ENCODE data around the gene SPDYC. TPM values are rescaled to one million over a fixed set of nuclear protein-coding genes. Genes with fewer than 3 reads are reported as not detected.

Gene SPDYC
- total RNA-seq, 2 experiments from 2014 or later, result not detected

DNA sequence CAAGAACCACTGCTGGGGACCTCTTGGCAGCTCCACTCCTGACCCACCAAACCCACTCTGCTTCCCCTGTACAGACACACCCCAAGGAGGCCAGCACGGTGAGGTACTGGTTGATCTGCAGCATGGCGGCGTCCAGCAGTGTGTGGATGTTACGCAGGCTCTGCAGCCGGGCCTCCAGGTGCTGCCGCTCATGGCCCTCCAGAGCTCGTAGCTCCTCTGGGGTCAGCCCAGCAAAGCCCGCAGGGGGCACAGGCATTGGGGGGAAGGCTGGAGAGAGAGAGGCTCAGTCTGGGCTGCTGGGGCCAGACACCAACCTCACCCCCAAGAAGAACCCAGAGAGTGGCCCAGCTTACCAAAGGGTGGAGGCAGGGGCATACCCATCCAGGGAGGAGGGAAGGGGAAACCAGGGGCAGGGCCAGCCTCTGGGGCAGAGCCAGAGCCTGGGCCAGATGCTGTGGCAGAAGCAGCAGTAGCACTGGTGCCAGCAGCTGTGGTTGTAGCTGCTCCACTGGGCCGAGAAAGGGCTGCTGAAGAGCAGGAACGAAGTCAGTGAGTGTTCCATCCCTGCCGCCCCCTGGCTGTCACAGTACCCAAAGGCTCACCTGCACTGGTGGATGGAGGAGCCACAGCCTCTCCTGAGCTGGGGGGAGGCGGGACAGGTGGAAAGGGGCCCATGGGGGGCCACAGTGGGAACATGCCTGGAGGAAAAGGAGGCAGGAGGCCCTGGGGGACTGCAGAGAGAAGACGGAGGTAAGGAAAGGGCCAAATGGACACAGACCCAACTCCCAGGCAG lies 40.2 kb upstream of the SPDYC start:
- no peaks in the 10 kb centered on the region for H3K9me3 Mint-ChIP-seq
- no peak for DNase-seq
- H3K36me3 Mint-ChIP-seq (ENCODE audit: low read depth), result peaks cover 66% of the 10 kb centered on the region
- no peak overlapping the region for H3K4me3 Mint-ChIP-seq
- H3K27me3 Mint-ChIP-seq, result no peaks in the 10 kb centered on the region
- H3K4me1 Mint-ChIP-seq, result peaks cover 18% of the 10 kb centered on the region
- ChIA-PET POLR2A (interaction anchor here (0.7 to 7.2 kb wide), 2 partner anchors 6 to 858 kb away, joined by 3 to 157 read pairs; partner anchors contain the start of genes FAU and MRPL49), CTCF (interaction anchor here (1.6 kb wide), 1 partner anchor 17 kb away, joined by 5 read pairs; no protein-coding TSS in a partner anchor)
- H3K27ac Mint-ChIP-seq, result no peak overlapping the region

DNA sequence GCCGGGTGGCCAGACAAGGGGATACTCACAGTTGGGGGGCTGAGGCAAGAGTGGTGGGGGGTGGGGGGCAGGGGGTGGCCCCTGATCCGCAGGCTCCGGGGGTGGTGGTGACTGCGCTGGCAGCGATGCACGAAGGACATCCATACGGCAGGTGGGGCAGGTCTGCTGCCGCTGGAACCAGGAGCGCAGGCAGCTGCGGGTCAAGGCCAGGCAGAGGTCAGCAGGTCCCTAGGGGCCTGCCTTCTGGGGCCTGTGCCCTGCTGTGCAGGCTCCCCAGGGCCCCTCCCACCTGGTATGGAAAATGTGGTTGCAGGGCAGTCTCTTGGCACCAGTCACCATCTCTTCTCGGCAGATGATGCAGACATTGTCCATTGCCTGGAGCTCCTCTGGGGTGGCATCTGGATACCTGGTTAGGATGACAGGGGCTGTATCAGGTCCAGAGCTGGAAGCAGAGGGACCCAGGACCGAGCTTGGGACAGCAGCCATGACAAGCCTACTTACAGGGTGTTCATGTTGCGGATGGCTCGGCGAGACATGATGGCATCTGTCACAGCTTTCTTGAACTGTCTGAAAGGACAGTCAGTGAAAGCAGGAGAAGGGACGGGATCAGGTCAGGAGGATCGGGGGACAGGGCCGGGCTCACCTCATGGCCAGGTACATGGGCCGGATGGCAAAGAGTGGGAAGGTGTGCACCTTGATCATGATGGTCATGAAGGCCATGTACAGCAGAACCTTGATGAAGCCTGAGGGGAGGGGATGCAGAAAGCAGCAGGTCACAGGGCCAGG lies 39.2 kb upstream of the SPDYC start:
- Mint-ChIP-seq H3K9me3 (no peaks in the 10 kb centered on the region), H3K4me1 (peaks cover 24% of the 10 kb centered on the region), H3K4me3 (no peak overlapping the region), H3K27me3 (no peaks in the 10 kb centered on the region), H3K27ac (no peak overlapping the region), H3K36me3 (ENCODE audit: low read depth) (peaks cover 57% of the 10 kb centered on the region)
- ChIA-PET POLR2A (interaction anchor here (7.2 kb wide), 1 partner anchor 7 kb away, joined by 157 read pairs; the partner anchor contains the start of genes FAU and MRPL49), CTCF (interaction anchor here (1.1 to 1.6 kb wide), 3 partner anchors 18 to 119 kb away, joined by 3 to 5 read pairs (median 4); partner anchors contain the start of gene TM7SF2)
- DNase-seq, result no peak

DNA sequence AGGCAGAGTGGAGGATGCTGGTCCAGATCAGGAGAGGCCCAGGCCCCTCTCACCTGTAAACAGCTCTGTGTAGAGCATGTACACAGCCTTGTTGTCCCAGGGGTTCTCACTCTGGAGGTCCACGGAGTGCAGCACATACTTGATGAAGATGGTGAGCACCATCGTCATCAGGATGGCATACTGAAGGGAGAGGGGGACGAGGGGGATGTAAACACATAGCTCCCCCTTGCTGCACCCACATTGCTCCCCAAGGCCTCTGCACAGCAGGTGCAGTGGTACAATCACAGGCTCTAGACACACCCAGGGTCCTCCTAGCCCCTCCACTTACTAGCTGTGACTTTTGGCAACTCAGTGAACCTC lies 38.6 kb upstream of the SPDYC start:
- H3K27ac Mint-ChIP-seq, result no peak overlapping the region
- no peak for DNase-seq
- CTCF ChIA-PET, result interaction anchor here (1.1 to 1.2 kb wide), 2 partner anchors 20 to 118 kb away, joined by 3 to 4 read pairs; partner anchors contain the start of gene TM7SF2
- peaks cover 29% of the 10 kb centered on the region for H3K4me1 Mint-ChIP-seq
- H3K36me3 Mint-ChIP-seq (ENCODE audit: low read depth), result peaks cover 52% of the 10 kb centered on the region
- H3K27me3 Mint-ChIP-seq, result no peaks in the 10 kb centered on the region
- no peaks in the 10 kb centered on the region for H3K9me3 Mint-ChIP-seq
- POLR2A ChIA-PET, result interaction anchor here (1.4 to 7.2 kb wide), 2 partner anchors 8 to 14 kb away, joined by 5 to 157 read pairs; partner anchors contain the start of genes FAU, MRPL49 and ZNHIT2
- no peak overlapping the region for H3K4me3 Mint-ChIP-seq

DNA sequence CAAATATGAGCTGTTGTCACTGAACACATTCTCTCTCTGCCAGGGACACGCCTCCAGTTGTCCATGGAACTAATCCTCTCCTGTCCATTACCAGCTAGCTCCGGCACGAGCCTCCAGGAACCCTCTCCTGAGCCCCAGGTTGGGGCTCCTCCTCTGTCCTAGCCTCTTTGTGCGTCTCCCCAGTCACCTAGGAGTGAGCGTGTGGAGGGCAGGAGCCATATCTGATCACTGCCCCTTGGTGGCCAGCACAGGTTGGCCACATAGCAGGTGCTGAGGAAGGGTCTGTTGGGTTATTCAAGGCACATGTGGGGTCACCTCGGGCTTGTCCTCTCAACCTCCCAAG lies 38.2 kb upstream of the SPDYC start:
- Mint-ChIP-seq H3K27ac (peak overlapping the region; percentile 21), H3K27me3 (no peaks in the 10 kb centered on the region), H3K4me3 (no peak overlapping the region), H3K4me1 (peaks cover 32% of the 10 kb centered on the region), H3K9me3 (no peaks in the 10 kb centered on the region), H3K36me3 (ENCODE audit: low read depth) (peaks cover 48% of the 10 kb centered on the region)
- no peak for DNase-seq
- ChIA-PET POLR2A (interaction anchor here (1.0 to 7.2 kb wide), 3 partner anchors 8 to 20 kb away, joined by 3 to 157 read pairs (median 5); partner anchors contain the start of genes FAU, MRPL49 and ZNHIT2), CTCF (interaction anchor here (1.1 to 1.2 kb wide), 2 partner anchors 20 to 118 kb away, joined by 3 to 4 read pairs; partner anchors contain the start of gene TM7SF2)

DNA sequence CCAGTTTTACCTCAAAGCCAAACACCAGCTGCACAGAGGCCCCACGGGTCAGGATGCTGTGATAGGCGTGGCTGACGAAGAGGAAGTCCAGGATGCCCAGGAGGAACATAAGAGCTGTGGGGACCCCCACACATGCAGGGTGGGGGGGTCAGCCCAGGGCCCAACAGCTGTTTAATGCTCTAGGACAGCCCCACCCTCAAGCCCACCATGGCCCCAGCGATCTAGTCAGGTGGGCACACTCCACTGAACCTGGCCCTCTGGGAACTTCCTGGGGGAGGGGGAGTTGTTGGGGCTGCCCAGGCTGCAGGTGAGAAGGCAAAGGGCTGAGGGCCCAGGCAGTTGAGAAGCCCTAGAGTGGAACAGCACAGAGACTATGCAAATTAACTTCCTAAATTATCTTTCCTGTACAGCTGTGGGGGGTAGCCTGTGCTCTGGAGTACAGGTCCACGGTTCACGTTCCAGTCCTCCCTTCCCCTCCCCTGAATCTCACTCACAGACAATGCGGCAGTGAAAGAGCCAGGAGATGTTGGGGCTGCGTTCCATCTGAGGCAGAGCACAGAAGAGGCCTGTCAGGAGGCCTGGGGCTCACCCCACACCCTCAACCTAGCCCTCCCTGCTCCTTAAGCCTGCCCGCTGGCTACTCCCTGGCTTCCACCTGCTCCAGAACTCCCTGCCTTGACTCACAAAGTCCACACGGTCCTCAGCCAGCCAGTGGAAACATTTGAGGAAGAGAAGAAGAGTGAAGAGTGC lies 37.6 kb upstream of the SPDYC start:
- Mint-ChIP-seq H3K4me1 (peaks cover 33% of the 10 kb centered on the region), H3K9me3 (no peaks in the 10 kb centered on the region), H3K36me3 (ENCODE audit: low read depth) (peaks cover 43% of the 10 kb centered on the region), H3K4me3 (peak overlapping the region; percentile 98), H3K27me3 (no peaks in the 10 kb centered on the region), H3K27ac (peak overlapping the region; percentile 44)
- ChIA-PET POLR2A (interaction anchor here (1.0 to 7.2 kb wide), 5 partner anchors 9 to 21 kb away, joined by 3 to 157 read pairs (median 27); partner anchors contain the start of genes FAU, MRPL49, TM7SF2 and ZNHIT2), CTCF (interaction anchor here (1.1 to 3.2 kb wide), 4 partner anchors 10 to 117 kb away, joined by 3 to 17 read pairs (median 5); partner anchors contain the start of genes FAU, MRPL49, TM7SF2 and ZNHIT2)
- DNase-seq, result no peak

DNA sequence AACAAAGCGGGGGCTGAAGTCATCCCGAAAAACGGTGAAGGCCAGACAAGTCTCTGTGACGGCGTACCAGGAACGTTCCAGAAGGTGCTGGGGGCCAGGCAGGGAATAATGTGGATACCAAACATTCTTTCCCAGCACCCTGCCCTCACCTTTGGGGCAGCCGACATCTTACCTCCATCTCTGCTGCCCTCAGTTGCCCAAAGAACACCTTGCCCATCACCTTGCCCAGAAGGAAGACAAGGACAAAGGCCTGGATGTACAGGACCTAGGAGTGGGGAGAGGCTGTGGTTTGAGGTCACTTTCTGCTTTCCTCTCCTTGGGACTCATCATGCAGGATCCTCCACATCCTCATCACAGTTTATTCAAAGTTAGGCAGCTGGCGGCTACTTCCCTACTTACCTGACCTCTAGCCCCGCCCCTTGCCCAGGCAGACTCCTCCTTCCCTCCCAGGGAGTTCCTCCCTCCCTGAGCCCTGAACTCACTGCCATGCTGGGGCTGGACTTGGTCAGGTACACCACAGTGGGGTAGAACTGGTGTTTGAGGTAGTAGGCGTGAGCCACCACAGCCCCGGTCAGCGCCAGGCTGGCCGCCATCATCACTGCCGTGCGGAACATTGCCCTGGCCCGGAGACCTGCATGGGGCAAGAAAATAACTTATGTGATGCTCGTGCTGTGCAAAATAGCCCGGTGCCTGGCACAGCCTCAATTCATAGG lies 36.9 kb upstream of the SPDYC start:
- Mint-ChIP-seq H3K4me3 (peak overlapping the region; percentile 98), H3K27me3 (no peaks in the 10 kb centered on the region), H3K27ac (peak overlapping the region; percentile 98), H3K36me3 (ENCODE audit: low read depth) (peaks cover 39% of the 10 kb centered on the region), H3K4me1 (peaks cover 35% of the 10 kb centered on the region), H3K9me3 (no peaks in the 10 kb centered on the region)
- ChIA-PET POLR2A (interaction anchor here (1.3 to 7.2 kb wide), 8 partner anchors 10 to 268 kb away, joined by 3 to 157 read pairs (median 20); partner anchors contain the start of genes ARL2, DPF2, FAU and MRPL49), CTCF (interaction anchor here (1.5 to 3.2 kb wide), 3 partner anchors 9 to 15 kb away, joined by 6 to 17 read pairs (median 7); partner anchors contain the start of genes FAU, MRPL49 and ZNHIT2)
- peak; percentile 72 for DNase-seq

DNA sequence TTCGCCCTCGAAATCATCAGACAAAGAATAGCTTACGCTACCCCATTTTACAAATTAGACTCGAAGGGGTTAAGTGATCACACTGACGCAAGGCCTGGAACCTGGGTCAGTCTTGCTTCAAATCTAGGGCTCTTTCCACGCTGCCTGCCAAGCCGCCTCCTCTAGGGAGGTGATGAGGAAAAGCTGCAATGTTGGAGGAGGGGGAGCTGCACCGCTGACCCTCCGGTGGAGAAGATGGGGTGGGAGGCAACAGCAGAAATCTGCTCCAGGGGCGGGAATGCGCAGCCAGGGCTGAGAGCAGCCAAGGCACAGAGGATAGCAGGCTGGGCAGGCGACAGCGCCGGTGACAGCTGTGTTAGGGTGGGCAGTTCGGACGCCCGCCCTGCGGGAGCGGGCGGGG lies 36.3 kb upstream of the SPDYC start:
- H3K9me3 Mint-ChIP-seq, result no peaks in the 10 kb centered on the region
- peaks cover 34% of the 10 kb centered on the region for H3K36me3 Mint-ChIP-seq (ENCODE audit: low read depth)
- H3K4me1 Mint-ChIP-seq, result peaks cover 35% of the 10 kb centered on the region
- ChIA-PET POLR2A (interaction anchor here (1.3 to 7.2 kb wide), 9 partner anchors 10 to 269 kb away, joined by 3 to 157 read pairs (median 15); partner anchors contain the start of genes ARL2, DPF2, FAU and MRPL49), CTCF (interaction anchor here (1.5 to 3.2 kb wide), 4 partner anchors 9 to 121 kb away, joined by 6 to 17 read pairs (median 6); partner anchors contain the start of genes FAU, MRPL49 and ZNHIT2)
- H3K27ac Mint-ChIP-seq, result peak overlapping the region; percentile 98
- peak overlapping the region; percentile 98 for H3K4me3 Mint-ChIP-seq
- DNase-seq, result peak; percentile 23
- no peaks in the 10 kb centered on the region for H3K27me3 Mint-ChIP-seq

DNA sequence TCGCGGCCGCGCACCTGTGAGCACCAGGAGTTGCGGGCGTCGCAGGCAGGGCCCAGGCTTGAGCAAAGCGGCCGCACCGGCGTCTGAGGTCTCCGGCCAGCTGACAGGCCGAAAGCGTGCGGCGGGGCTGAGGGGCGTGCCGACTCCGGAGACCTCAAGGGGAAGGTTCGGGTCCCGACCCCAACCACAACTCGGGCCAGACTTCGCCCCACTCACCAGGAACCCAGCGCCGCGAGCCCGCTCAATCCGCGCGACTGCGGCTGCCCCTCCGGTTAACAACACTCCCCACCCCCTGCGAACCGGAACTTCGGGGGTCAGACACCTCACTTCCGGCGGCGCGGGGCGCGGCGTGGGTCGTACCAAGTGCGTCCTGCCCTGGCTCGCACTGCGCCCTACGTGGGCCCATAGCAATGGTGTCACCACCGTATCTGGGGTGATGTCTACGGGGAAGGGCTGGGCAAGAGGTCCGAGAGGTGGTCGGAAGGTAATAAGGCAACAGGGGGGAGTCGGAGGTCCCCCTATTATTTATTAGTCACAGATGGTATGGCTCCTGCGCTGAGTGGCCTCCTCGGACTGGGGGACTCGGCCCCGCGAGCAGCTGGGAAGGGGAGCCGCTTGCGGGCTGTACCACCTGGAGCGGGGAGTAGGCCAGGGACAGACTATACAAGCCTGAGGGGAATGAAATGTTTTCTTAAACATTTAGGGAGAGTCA lies 35.6 kb upstream of the SPDYC start, which contains the start of gene SYVN1:
Gene SYVN1 (minus strand): TSS at position 280 of the 712 bp plus-strand sequence. CDS start 918 bp downstream, outside the sequence.
- peak; percentile 92 for DNase-seq
- Mint-ChIP-seq H3K27ac (peak within 1 kb of the TSS; percentile 98), H3K27me3 (no peaks in the 10 kb centered on the region), H3K4me1 (peaks cover 35% of the 10 kb centered on the region), H3K36me3 (ENCODE audit: low read depth) (peaks cover 34% of the 10 kb centered on the region), H3K4me3 (peak within 1 kb of the TSS; percentile 98), H3K9me3 (no peaks in the 10 kb centered on the region)
- ChIA-PET POLR2A (interaction anchor here (0.6 to 7.2 kb wide), 35 partner anchors 10 to 898 kb away, joined by 3 to 157 read pairs (median 5); partner anchors contain the start of genes ARL2, CAPN1, CDCA5 and DPF2), CTCF (interaction anchor here (0.7 to 3.3 kb wide), 18 partner anchors 9 to 337 kb away, joined by 3 to 25 read pairs (median 5); partner anchors contain the start of genes ARL2, CAPN1, CDC42EP2 and FAU)

DNA sequence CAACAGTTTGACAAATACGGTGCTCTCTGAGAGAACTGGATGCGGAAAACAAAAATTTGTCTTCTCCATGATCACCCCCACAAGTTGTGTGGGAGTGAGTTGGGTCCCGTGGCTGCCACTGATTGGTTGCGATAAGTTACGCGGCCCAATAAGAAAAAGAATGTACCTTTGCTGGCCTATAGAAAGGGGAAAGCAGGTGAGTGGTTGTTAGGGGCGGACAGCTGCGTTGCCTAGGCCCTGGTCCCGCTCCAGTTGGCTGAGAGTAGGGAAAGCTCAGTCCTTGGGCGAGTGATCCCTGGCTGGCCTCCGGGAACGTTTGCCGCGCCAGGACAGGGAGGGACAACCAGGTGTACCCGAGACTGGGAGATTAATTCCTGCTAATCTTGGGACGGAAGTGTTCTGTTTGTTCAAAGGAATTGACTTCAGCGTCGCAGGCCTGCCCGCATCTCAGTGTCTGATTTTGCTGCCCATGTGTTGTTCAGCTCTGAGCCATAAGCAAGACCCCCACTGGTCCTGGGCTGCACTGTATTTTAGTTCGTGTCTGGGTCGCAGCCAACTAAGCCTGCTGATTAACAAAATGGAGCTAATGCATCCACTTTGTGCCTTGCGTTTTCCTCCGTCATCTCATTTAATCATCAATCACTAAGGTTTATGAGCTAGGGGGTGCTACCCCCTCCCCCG lies 34.9 kb upstream of the SPDYC start:
- Mint-ChIP-seq H3K9me3 (no peaks in the 10 kb centered on the region), H3K27me3 (peaks cover 2% of the 10 kb centered on the region), H3K4me3 (peak overlapping the region; percentile 98), H3K27ac (peak overlapping the region; percentile 98), H3K4me1 (peaks cover 35% of the 10 kb centered on the region), H3K36me3 (ENCODE audit: low read depth) (peaks cover 29% of the 10 kb centered on the region)
- ChIA-PET CTCF (interaction anchor here (0.7 to 3.3 kb wide), 18 partner anchors 9 to 337 kb away, joined by 3 to 25 read pairs (median 5); partner anchors contain the start of genes ARL2, CAPN1, CDC42EP2 and FAU), POLR2A (interaction anchor here (0.6 to 7.2 kb wide), 36 partner anchors 9 to 899 kb away, joined by 3 to 157 read pairs (median 4); partner anchors contain the start of genes ARL2, CAPN1, CDCA5 and FAU)
- peak; percentile 90 for DNase-seq

DNA sequence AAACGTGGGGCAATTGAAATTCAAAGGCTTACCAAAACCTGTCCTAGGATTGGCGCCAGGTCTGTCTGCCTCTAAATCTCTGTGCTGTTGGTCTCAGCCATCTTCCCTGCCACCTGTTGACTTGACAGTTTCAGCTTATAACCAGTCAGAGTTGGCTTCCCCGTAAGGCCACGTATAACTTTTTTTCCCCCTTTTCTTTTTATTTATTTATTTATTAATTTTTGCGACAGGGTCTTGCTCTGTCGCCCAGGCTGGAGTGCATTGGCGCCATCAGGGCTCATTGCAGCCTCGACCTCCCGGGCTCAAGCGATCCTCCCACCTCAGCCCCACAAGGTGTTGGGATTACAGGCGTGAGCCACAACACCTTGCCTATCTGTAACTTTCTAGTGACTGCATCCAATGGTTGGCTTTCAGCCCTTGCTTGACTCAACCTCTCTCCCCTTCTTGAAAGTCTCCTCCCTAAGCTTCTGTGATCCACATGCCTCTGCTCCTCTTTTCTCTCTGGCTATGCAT lies 34.3 kb upstream of the SPDYC start:
- H3K36me3 Mint-ChIP-seq (ENCODE audit: low read depth), result peaks cover 25% of the 10 kb centered on the region
- ChIA-PET POLR2A (interaction anchor here (0.6 to 7.2 kb wide), 31 partner anchors 8 to 900 kb away, joined by 3 to 157 read pairs (median 6); partner anchors contain the start of genes ARL2, CAPN1, CDCA5 and FAU), CTCF (interaction anchor here (0.5 to 3.3 kb wide), 17 partner anchors 8 to 336 kb away, joined by 3 to 25 read pairs (median 5); partner anchors contain the start of genes ARL2, CAPN1, CDC42EP2 and FAU)
- H3K4me1 Mint-ChIP-seq, result peaks cover 35% of the 10 kb centered on the region
- peaks cover 5% of the 10 kb centered on the region for H3K27me3 Mint-ChIP-seq
- peak overlapping the region; percentile 98 for H3K27ac Mint-ChIP-seq
- DNase-seq, result no peak
- no peaks in the 10 kb centered on the region for H3K9me3 Mint-ChIP-seq
- peak overlapping the region; percentile 98 for H3K4me3 Mint-ChIP-seq

Data from activated CD4-positive, alpha-beta memory T cell treated with anti-CD3 and anti-CD28 coated beads, Interleukin-2, amount 10 ng/mL, durations not matched to agents 7 days and 5 days (primary cell).